A549 (cell line): ENCODE data around the gene SUGP2. TPM values are rescaled to one million over a fixed set of nuclear protein-coding genes. Genes with fewer than 3 reads are reported as not detected.

Experiments used
- ATAC-seq, 2 experiments: fragments of 200-7000 bp in 1 of 2; fragments of >200 bp in 1 of 2; cut with Nextera tagmentation in 1 of 2; cut with Tn5 transposase in 1 of 2; 3 replicates each; pipeline versions ENCODE4 v1.8.0 to v1.9.1; 2018 to 2020; ENCODE audit warnings: mild to moderate bottlenecking in 1 of 2, moderate library complexity in 1 of 2
- CTCF ChIA-PET: fragments of 300-600 bp; sonication (Branson Sonifier 250); formaldehyde crosslinking; extraction: SDS; loops from one replicate; lab custom pipeline; 2021; ENCODE audit warnings: antibody characterized with exemption, inconsistent platforms; lab: Yijun Ruan, JAX
- POLR2A ChIA-PET: fragments of 350-600 bp; formaldehyde crosslinking; extraction: SDS; loops from one replicate; lab custom pipeline; 2021; ENCODE audit warnings: antibody characterized with exemption, inconsistent platforms; lab: Yijun Ruan, JAX
- DNase-seq, 2 experiments: peaks; one replicate each; pipeline versions ENCODE4 v3.0.0 to v3.0.0-alpha.2; 2011 to 2016; ENCODE audit warnings: low read depth in 1 of 2, low spot score in 1 of 2
- FAIRE-seq: peaks from 2 replicates; lab custom pipeline; 2011; peaks lifted over from hg19 to GRCh38; lab: Jason Lieb, UNC
- H3K27ac ChIP-seq, 2 experiments: fragments of >200 bp; sonication (Bioruptor Twin); formaldehyde crosslinking; 3 replicates each; pipeline ENCODE4 v1.5.1; 2016 to 2017
- H3K4me1 ChIP-seq: fragments of >200 bp; sonication (Bioruptor Twin); formaldehyde crosslinking; 3 replicates; pipeline ENCODE4 v1.6.1; 2016
- H3K4me2 ChIP-seq: fragments of >200 bp; sonication (Bioruptor Twin); formaldehyde crosslinking; 3 replicates; pipeline ENCODE4 v1.6.1; 2016
- H3K4me3 ChIP-seq: fragments of >200 bp; sonication (Bioruptor Twin); formaldehyde crosslinking; 3 replicates; pipeline ENCODE4 v1.5.1; 2016
- H3K9me3 ChIP-seq: fragments of >200 bp; sonication (Bioruptor Twin); formaldehyde crosslinking; 3 replicates; pipeline ENCODE4 v1.6.1; 2016
- ATOH8 ChIP-seq: fragments of 250-450 bp; sonication (Bioruptor Pico); IDR thresholded peaks from 2 replicates; pipeline ENCODE4 v1.5.0; 2020; ENCODE audit warnings: low read depth, mild to moderate bottlenecking, moderate library complexity
- BCL3 ChIP-seq: fragments of >200 bp; sonication (Bioruptor Twin); formaldehyde crosslinking; IDR thresholded peaks from 3 replicates; pipeline ENCODE4 v1.6.1; 2016
- CBX8 ChIP-seq: fragments of 200-600 bp; sonication (generic); IDR thresholded peaks from 2 replicates; pipeline ENCODE4 v1.6.1; 2016
- CEBPB ChIP-seq, 2 experiments: fragments of >200 bp in 1 of 2; sonication (Bioruptor Twin) in 1 of 2; formaldehyde crosslinking in 1 of 2; IDR thresholded peaks; 2 replicates each; pipeline ENCODE4 v1.6.1; 2012 to 2016
- CHD2 ChIP-seq: fragments of 150-350 bp; IDR thresholded peaks from 2 replicates; pipeline ENCODE4 v1.6.1; 2014; ENCODE audit warnings: low read length; ENCODE audit not compliant: partially characterized antibody
- CHD4 ChIP-seq: fragments of 200-600 bp; sonication (generic); IDR thresholded peaks from 2 replicates; pipeline ENCODE4 v1.6.1; 2016; ENCODE audit warnings: antibody characterized with exemption, mild to moderate bottlenecking, borderline replicate concordance
- E2F6 ChIP-seq: IDR thresholded peaks from 2 replicates; pipeline ENCODE4 v1.6.1; 2012; ENCODE audit warnings: low read depth, borderline replicate concordance
- EHF ChIP-seq: fragments of 250-450 bp; sonication (Bioruptor Pico); IDR thresholded peaks from 2 replicates; pipeline ENCODE4 v1.5.0; 2020; ENCODE audit warnings: mild to moderate bottlenecking
- EHMT2 ChIP-seq: fragments of 200-600 bp; sonication (generic); IDR thresholded peaks from 2 replicates; pipeline ENCODE4 v1.6.1; 2016; ENCODE audit warnings: antibody characterized with exemption, low read depth, mild to moderate bottlenecking, moderate library complexity
- ELK1 ChIP-seq: fragments of 150-350 bp; IDR thresholded peaks from 2 replicates; pipeline ENCODE4 v1.6.1; 2014; ENCODE audit warnings: low read depth, mild to moderate bottlenecking, low read length
- ESRRA ChIP-seq: fragments of 150-350 bp; IDR thresholded peaks from 2 replicates; pipeline ENCODE4 v1.6.1; 2014; ENCODE audit warnings: mild to moderate bottlenecking, low read length, borderline replicate concordance
- FOSB ChIP-seq: fragments of 250-450 bp; sonication (Bioruptor Pico); IDR thresholded peaks from 2 replicates; pipeline ENCODE4 v1.5.0; 2020; ENCODE audit warnings: mild to moderate bottlenecking, moderate library complexity
- FOSL2 ChIP-seq, 2 experiments: fragments of 450-650 bp in 1 of 2; fragments of >200 bp in 1 of 2; sonication (Bioruptor Twin) in 1 of 2; formaldehyde crosslinking; IDR thresholded peaks; 2 replicates each; pipeline versions ENCODE4 v1.5.0 to v1.6.1; 2016 to 2020; ENCODE audit warnings: mild to moderate bottlenecking in 1 of 2, moderate library complexity in 1 of 2
- FOXS1 ChIP-seq: fragments of 250-450 bp; sonication (Bioruptor Pico); IDR thresholded peaks from 2 replicates; pipeline ENCODE4 v1.5.0; 2020; ENCODE audit warnings: mild to moderate bottlenecking, moderate library complexity
- HDAC2 ChIP-seq: fragments of 200-600 bp; sonication (generic); IDR thresholded peaks from 2 replicates; pipeline ENCODE4 v1.6.1; 2016
- HEYL ChIP-seq: fragments of 250-450 bp; sonication (Bioruptor Pico); IDR thresholded peaks from 2 replicates; pipeline ENCODE4 v1.8.0; 2021; ENCODE audit warnings: mild to moderate bottlenecking, moderate library complexity
- KDM1A ChIP-seq: fragments of 200-600 bp; sonication (generic); IDR thresholded peaks from 2 replicates; pipeline ENCODE4 v1.6.1; 2016; ENCODE audit warnings: low read depth, mild to moderate bottlenecking
- KDM5A ChIP-seq: fragments of 200-600 bp; sonication (generic); IDR thresholded peaks from 2 replicates; pipeline ENCODE4 v1.6.1; 2016; ENCODE audit warnings: antibody characterized with exemption, mild to moderate bottlenecking
- MAFK ChIP-seq: fragments of 450-650 bp; IDR thresholded peaks from 2 replicates; pipeline ENCODE4 v1.6.1; 2014; ENCODE audit not compliant: partially characterized antibody
- MYC ChIP-seq: IDR thresholded peaks from 2 replicates; pipeline ENCODE4 v1.6.1; 2012; ENCODE audit warnings: mild to moderate bottlenecking, inconsistent platforms, low read length, improper control_type of control experiment, borderline replicate concordance
- NR3C1 ChIP-seq: fragments of >200 bp; sonication (Bioruptor Twin); formaldehyde crosslinking; IDR thresholded peaks from 3 replicates; pipeline ENCODE4 v1.6.1; 2017
- PHF8 ChIP-seq: fragments of 200-600 bp; sonication (generic); IDR thresholded peaks from 2 replicates; pipeline ENCODE4 v1.6.1; 2016; ENCODE audit warnings: low read depth, mild to moderate bottlenecking, antibody characterized with exemption, moderate library complexity, borderline replicate concordance
- POLR2AphosphoS2 ChIP-seq: conservative IDR thresholded peaks from 2 replicates; pipeline ENCODE4 v1.6.1; 2012; ENCODE audit warnings: low read length, improper control_type of control experiment, inconsistent platforms
- RCOR1 ChIP-seq: fragments of 150-350 bp; IDR thresholded peaks from 2 replicates; pipeline ENCODE4 v1.6.1; 2014; ENCODE audit warnings: antibody characterized with exemption, low read length, low read depth
- SREBF2 ChIP-seq: fragments of 450-650 bp; IDR thresholded peaks from 2 replicates; pipeline ENCODE4 v1.6.1; 2014; ENCODE audit warnings: mild to moderate bottlenecking, moderate library complexity
- TP53 ChIP-seq: fragments of 250-450 bp; sonication (Bioruptor Pico); IDR thresholded peaks from 2 replicates; pipeline ENCODE4 v1.5.0; 2021; ENCODE audit warnings: mild to moderate bottlenecking, moderate library complexity
- ZFP36 ChIP-seq: fragments of 450-650 bp; IDR thresholded peaks from 2 replicates; pipeline ENCODE4 v1.6.1; 2014; ENCODE audit warnings: borderline replicate concordance; ENCODE audit not compliant: partially characterized antibody
- ZNF302 ChIP-seq: fragments of 250-450 bp; sonication (Bioruptor Pico); IDR thresholded peaks from 2 replicates; pipeline ENCODE4 v1.9.0; 2021; ENCODE audit warnings: inconsistent platforms, mild to moderate bottlenecking, moderate library complexity
- WGBS: methylation state at CpG from one replicate; pipeline ENCODE4 v1.1.6; 2017; ENCODE audit errors: missing lambda C conversion rate; 5-methylcytosine and 5-hydroxymethylcytosine counted together
- polyA plus RNA-seq, 4 experiments: library from polyadenylated mRNA; depleted of rRNA in 3 of 4; stranded (reverse); fragments of >200 nt; fragmentation: RNase III in 1 of 4; extraction: RNeasy Plus Mini Kit Qiagen cat#74134 plus additional on column Dnase treatment in 1 of 4; gene quantifications; 2 replicates in 3 of 4; 3 replicates in 1 of 4; pipeline ENCODE4 v1.2.3, GENCODE V29; 2011 to 2017
- TF ChIP-seq, protein P1 (sequence below): fragments of >200 bp; sonication (Bioruptor Twin); formaldehyde crosslinking; IDR thresholded peaks from 2 replicates; pipeline ENCODE4 v1.6.1; 2016
- TF ChIP-seq, protein P2 (sequence below): IDR thresholded peaks from 2 replicates; pipeline ENCODE4 v1.6.1; 2012

SUGP2 gene
- polyA plus RNA-seq, 2 of the 4 experiments (the other 2 are of a cell fraction) = 42.4 to 43.9 TPM

- ATAC-seq = no peak
Measured at GRCh38 chr19:18978616-18979015, 54.7 kb downstream of the SUGP2 start.

DNA sequence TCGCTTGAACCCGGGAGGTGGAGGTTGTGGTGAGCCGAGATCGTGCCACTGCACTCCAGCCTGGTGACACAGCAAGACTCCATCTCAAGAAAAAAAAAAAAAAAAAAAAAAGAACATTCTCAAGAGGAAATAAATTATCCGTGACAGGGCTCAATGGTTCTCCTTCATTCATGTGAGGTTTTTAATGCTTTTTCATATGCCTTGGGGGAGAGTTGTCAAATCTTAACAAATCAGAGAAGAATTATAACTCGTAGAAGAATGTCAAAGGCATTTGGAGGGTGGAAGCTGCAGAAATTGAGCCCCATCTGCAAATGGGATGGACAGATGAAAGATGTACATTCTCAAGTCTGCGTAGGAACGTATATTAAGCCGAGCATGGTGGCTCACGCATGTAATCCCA is 57.4 kb downstream of the SUGP2 start:
- Histone ChIP-seq H3K4me2 (no peak overlapping the region), H3K9me3 (no peaks in the 10 kb centered on the region), H3K27ac (no peak overlapping the region), H3K4me3 (no peak overlapping the region), H3K4me1 (no peaks in the 10 kb centered on the region; the same call in 2 of the 3 replicates)
- no peak for TF ChIP-seq PHF8
- TF ChIP-seq ZNF302 = no peak
- TF ChIP-seq TP53 (CRISPR knock-in tag) = no peak
- no peak for TF ChIP-seq SREBF2
- no peak for TF ChIP-seq KDM5A
- TF ChIP-seq, protein P1, sequence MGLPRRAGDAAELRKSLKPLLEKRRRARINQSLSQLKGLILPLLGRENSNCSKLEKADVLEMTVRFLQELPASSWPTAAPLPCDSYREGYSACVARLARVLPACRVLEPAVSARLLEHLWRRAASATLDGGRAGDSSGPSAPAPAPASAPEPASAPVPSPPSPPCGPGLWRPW = no peak
- TF ChIP-seq CBX8 = no peak
- no peak for TF ChIP-seq FOXS1 (CRISPR knock-in tag)
- no peak for TF ChIP-seq RCOR1
- no peak for TF ChIP-seq EHF (CRISPR knock-in tag)
- no peak for TF ChIP-seq HDAC2
- TF ChIP-seq FOSB = no peak
- no peak for TF ChIP-seq KDM1A
- no peak for TF ChIP-seq EHMT2
- TF ChIP-seq, protein P2, sequence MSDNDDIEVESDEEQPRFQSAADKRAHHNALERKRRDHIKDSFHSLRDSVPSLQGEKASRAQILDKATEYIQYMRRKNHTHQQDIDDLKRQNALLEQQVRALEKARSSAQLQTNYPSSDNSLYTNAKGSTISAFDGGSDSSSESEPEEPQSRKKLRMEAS = no peak
- TF ChIP-seq CEBPB (IDR thresholded peaks at IDR 0.05) = no peak
- no peak for TF ChIP-seq CHD4
- ChIA-PET CTCF (interaction anchor here (0.7 to 1.5 kb wide), 2 partner anchors 11 to 86 kb away, joined by 3 to 7 read pairs; no protein-coding TSS in a partner anchor), POLR2A (no interaction called here)
- FAIRE-seq (no peak), DNase-seq (no peak), ATAC-seq (no peak)
- 83% methylated on average over 7 of the region's 10 CpGs for WGBS

More at GRCh38 chr19:18978616-18979015, 54.7 kb downstream of the SUGP2 start:
- H3K4me2 ChIP-seq = no peak overlapping the region
- FAIRE-seq (no peak), DNase-seq (no peak)
- 84% methylated on average over 7 of the region's 7 CpGs for WGBS
- TF ChIP-seq EHF (CRISPR knock-in tag) = no peak
- no peak for TF ChIP-seq HDAC2
- TF ChIP-seq, protein P2 = no peak
- no peak for TF ChIP-seq ZNF302
- no peak for TF ChIP-seq NR3C1
- no peak for TF ChIP-seq CBX8
- TF ChIP-seq ATOH8 (CRISPR knock-in tag) = no peak
- TF ChIP-seq MYC = no peak
- no peak for TF ChIP-seq MAFK
- no peak for TF ChIP-seq ELK1
- TF ChIP-seq E2F6 = no peak
- no peak for TF ChIP-seq CHD2
- no peak for TF ChIP-seq BCL3
- TF ChIP-seq POLR2AphosphoS2 = no peak
- TF ChIP-seq HEYL (CRISPR knock-in tag) = no peak
- TF ChIP-seq FOSL2 (IDR thresholded peaks at IDR 0.05) = no peak
- TF ChIP-seq FOSL2 (CRISPR knock-in tag; IDR thresholded peaks at IDR 0.05) = no peak
- TF ChIP-seq ESRRA = no peak
- no peak for TF ChIP-seq ZFP36
- no peak for TF ChIP-seq CHD4
- no peaks in the 10 kb centered on the region for H3K4me1 ChIP-seq
- POLR2A ChIA-PET = no interaction called here
- CTCF ChIA-PET = no interaction called here
- H3K27ac ChIP-seq = no peak overlapping the region
- H3K9me3 ChIP-seq = no peaks in the 10 kb centered on the region
- no peak overlapping the region for H3K4me3 ChIP-seq
